ENCODE data around the gene MIPOL1. TPM values are rescaled to one million over a fixed set of nuclear protein-coding genes. Genes with fewer than 3 reads are reported as not detected.

Gene MIPOL1
- total and polyA plus RNA-seq, 2 of the 13 experiments (the other 11 are each of a cell fraction or from before 2014, with no cell fraction given): 8.6 to 34.2 TPM

DNA sequence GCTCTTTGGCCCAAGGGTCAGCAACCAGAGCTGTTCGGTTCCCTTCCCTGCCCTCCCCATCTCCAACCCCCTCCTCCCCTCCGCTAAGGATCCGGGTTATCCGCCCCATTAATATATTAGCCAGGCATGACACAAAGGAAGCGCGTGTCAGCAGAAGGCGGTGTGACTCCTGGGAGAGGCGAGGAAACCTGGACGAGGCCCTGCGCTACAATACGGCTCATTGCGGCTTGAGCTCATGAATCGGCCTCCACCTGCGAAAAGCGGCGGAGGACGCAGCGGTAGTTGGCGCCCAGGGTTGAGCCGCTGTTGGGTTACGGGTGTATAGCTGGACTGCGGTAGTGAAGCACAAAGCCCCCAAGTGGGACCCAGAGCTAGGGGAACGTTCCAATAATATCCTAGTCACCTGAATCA, 387.4 kb downstream of the MIPOL1 start (continued):
- TF ChIP-seq, protein P1, sequence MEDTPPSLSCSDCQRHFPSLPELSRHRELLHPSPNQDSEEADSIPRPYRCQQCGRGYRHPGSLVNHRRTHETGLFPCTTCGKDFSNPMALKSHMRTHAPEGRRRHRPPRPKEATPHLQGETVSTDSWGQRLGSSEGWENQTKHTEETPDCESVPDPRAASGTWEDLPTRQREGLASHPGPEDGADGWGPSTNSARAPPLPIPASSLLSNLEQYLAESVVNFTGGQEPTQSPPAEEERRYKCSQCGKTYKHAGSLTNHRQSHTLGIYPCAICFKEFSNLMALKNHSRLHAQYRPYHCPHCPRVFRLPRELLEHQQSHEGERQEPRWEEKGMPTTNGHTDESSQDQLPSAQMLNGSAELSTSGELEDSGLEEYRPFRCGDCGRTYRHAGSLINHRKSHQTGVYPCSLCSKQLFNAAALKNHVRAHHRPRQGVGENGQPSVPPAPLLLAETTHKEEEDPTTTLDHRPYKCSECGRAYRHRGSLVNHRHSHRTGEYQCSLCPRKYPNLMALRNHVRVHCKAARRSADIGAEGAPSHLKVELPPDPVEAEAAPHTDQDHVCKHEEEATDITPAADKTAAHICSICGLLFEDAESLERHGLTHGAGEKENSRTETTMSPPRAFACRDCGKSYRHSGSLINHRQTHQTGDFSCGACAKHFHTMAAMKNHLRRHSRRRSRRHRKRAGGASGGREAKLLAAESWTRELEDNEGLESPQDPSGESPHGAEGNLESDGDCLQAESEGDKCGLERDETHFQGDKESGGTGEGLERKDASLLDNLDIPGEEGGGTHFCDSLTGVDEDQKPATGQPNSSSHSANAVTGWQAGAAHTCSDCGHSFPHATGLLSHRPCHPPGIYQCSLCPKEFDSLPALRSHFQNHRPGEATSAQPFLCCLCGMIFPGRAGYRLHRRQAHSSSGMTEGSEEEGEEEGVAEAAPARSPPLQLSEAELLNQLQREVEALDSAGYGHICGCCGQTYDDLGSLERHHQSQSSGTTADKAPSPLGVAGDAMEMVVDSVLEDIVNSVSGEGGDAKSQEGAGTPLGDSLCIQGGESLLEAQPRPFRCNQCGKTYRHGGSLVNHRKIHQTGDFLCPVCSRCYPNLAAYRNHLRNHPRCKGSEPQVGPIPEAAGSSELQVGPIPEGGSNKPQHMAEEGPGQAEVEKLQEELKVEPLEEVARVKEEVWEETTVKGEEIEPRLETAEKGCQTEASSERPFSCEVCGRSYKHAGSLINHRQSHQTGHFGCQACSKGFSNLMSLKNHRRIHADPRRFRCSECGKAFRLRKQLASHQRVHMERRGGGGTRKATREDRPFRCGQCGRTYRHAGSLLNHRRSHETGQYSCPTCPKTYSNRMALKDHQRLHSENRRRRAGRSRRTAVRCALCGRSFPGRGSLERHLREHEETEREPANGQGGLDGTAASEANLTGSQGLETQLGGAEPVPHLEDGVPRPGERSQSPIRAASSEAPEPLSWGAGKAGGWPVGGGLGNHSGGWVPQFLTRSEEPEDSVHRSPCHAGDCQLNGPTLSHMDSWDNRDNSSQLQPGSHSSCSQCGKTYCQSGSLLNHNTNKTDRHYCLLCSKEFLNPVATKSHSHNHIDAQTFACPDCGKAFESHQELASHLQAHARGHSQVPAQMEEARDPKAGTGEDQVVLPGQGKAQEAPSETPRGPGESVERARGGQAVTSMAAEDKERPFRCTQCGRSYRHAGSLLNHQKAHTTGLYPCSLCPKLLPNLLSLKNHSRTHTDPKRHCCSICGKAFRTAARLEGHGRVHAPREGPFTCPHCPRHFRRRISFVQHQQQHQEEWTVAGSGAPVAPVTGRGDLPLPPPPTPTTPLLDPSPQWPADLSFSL (CRISPR knock-in tag; IDR thresholded peaks at IDR 0.05): no peak
- TF ChIP-seq, protein P2, sequence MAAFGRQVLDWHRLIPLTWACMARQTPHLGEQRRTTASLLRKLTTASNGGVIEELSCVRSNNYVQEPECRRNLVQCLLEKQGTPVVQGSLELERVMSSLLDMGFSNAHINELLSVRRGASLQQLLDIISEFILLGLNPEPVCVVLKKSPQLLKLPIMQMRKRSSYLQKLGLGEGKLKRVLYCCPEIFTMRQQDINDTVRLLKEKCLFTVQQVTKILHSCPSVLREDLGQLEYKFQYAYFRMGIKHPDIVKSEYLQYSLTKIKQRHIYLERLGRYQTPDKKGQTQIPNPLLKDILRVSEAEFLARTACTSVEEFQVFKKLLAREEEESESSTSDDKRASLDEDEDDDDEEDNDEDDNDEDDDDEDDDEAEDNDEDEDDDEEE (CRISPR knock-in tag; IDR thresholded peaks at IDR 0.05): 0 out of 2 replicates have a peak, but pooled peaks have one; percentile 43
- TF ChIP-seq HNRNPH1 (optimal IDR thresholded peaks at IDR 0.05; ENCODE audit: low read depth, low read length) (no peak), SNAI1 (CRISPR knock-in tag; IDR thresholded peaks at IDR 0.05; ENCODE audit: borderline replicate concordance) (no peak), ZNF552 (CRISPR knock-in tag; IDR thresholded peaks at IDR 0.05; ENCODE audit: borderline replicate concordance) (no peak), SMARCE1 (IDR thresholded peaks at IDR 0.05; ENCODE audit: borderline replicate concordance) (no peak), ELF1 (CRISPR knock-in tag; IDR thresholded peaks at IDR 0.05) (no peak), BORCS8-MEF2B (CRISPR knock-in tag; IDR thresholded peaks at IDR 0.05) (no peak), MIXL1 (CRISPR knock-in tag; IDR thresholded peaks at IDR 0.05) (no peak), ZNF263 (CRISPR knock-in tag; IDR thresholded peaks at IDR 0.05) (no peak), MBD4 (IDR thresholded peaks at IDR 0.05; ENCODE audit: borderline replicate concordance, low read length) (no peak)
- TF ChIP-seq, protein P3, sequence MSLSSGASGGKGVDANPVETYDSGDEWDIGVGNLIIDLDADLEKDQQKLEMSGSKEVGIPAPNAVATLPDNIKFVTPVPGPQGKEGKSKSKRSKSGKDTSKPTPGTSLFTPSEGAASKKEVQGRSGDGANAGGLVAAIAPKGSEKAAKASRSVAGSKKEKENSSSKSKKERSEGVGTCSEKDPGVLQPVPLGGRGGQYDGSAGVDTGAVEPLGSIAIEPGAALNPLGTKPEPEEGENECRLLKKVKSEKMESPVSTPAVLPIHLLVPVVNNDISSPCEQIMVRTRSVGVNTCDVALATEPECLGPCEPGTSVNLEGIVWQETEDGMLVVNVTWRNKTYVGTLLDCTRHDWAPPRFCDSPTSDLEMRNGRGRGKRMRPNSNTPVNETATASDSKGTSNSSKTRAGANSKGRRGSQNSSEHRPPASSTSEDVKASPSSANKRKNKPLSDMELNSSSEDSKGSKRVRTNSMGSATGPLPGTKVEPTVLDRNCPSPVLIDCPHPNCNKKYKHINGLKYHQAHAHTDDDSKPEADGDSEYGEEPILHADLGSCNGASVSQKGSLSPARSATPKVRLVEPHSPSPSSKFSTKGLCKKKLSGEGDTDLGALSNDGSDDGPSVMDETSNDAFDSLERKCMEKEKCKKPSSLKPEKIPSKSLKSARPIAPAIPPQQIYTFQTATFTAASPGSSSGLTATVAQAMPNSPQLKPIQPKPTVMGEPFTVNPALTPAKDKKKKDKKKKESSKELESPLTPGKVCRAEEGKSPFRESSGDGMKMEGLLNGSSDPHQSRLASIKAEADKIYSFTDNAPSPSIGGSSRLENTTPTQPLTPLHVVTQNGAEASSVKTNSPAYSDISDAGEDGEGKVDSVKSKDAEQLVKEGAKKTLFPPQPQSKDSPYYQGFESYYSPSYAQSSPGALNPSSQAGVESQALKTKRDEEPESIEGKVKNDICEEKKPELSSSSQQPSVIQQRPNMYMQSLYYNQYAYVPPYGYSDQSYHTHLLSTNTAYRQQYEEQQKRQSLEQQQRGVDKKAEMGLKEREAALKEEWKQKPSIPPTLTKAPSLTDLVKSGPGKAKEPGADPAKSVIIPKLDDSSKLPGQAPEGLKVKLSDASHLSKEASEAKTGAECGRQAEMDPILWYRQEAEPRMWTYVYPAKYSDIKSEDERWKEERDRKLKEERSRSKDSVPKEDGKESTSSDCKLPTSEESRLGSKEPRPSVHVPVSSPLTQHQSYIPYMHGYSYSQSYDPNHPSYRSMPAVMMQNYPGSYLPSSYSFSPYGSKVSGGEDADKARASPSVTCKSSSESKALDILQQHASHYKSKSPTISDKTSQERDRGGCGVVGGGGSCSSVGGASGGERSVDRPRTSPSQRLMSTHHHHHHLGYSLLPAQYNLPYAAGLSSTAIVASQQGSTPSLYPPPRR (CRISPR knock-in tag; IDR thresholded peaks at IDR 0.05; ENCODE audit: borderline replicate concordance): peak; percentile 21; the same call in 1 of the 2 replicates
- TF ChIP-seq, protein P4, sequence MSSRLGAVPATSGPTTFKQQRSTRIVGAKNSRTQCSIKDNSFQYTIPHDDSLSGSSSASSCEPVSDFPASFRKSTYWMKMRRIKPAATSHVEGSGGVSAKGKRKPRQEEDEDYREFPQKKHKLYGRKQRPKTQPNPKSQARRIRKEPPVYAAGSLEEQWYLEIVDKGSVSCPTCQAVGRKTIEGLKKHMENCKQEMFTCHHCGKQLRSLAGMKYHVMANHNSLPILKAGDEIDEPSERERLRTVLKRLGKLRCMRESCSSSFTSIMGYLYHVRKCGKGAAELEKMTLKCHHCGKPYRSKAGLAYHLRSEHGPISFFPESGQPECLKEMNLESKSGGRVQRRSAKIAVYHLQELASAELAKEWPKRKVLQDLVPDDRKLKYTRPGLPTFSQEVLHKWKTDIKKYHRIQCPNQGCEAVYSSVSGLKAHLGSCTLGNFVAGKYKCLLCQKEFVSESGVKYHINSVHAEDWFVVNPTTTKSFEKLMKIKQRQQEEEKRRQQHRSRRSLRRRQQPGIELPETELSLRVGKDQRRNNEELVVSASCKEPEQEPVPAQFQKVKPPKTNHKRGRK (CRISPR knock-in tag; IDR thresholded peaks at IDR 0.05): no peak
